MCF 10A (cell line): ENCODE data around the gene ACAP1. TPM values are rescaled to one million over a fixed set of nuclear protein-coding genes. Genes with fewer than 3 reads are reported as not detected.

Experiments
- BruUV-seq: library from RNA; stranded (reverse); fragments of 400-500 nt; replicated peaks from 2 replicates; lab custom pipeline; 2021; lab: Mats Ljungman, UMichigan
- CTCF ChIA-PET: fragments of 300-600 bp; sonication (Branson Sonifier 250); formaldehyde crosslinking; extraction: SDS; loops from one replicate; lab custom pipeline; 2021; ENCODE audit warnings: antibody characterized with exemption, inconsistent platforms; lab: Yijun Ruan, JAX
- POLR2A ChIA-PET: fragments of 300-600, 350-650 bp; sonication (Branson Sonifier 250); formaldehyde crosslinking; extraction: SDS; loops from one replicate; lab custom pipeline; 2020; ENCODE audit warnings: antibody characterized with exemption, inconsistent platforms; lab: Yijun Ruan, JAX
- DNase-seq: peaks from one replicate; pipeline ENCODE4 v3.0.0-alpha.2; 2018; ENCODE audit not compliant: unreplicated experiment
- H3K27ac Mint-ChIP-seq: one replicate; pipeline ENCODE4 v1.8.0; 2022; ENCODE audit warnings: mild to moderate bottlenecking, low read depth, mixed read lengths; ENCODE audit not compliant: unreplicated experiment
- H3K27me3 Mint-ChIP-seq: one replicate; pipeline ENCODE4 v1.8.0; 2022; ENCODE audit warnings: mixed read lengths; ENCODE audit not compliant: insufficient read depth, unreplicated experiment
- H3K36me3 Mint-ChIP-seq: one replicate; pipeline ENCODE4 v1.8.0; 2022; ENCODE audit warnings: mild to moderate bottlenecking, moderate library complexity, mixed read lengths; ENCODE audit not compliant: insufficient read depth, unreplicated experiment
- H3K4me1 Mint-ChIP-seq: one replicate; pipeline ENCODE4 v1.8.0; 2022; ENCODE audit warnings: mixed read lengths; ENCODE audit not compliant: insufficient read depth, unreplicated experiment
- H3K4me3 Mint-ChIP-seq: one replicate; pipeline ENCODE4 v1.8.0; 2022; ENCODE audit warnings: mild to moderate bottlenecking, moderate library complexity, mixed read lengths; ENCODE audit not compliant: unreplicated experiment
- H3K9me3 Mint-ChIP-seq: one replicate; pipeline ENCODE4 v1.8.0; 2022; ENCODE audit warnings: mixed read lengths; ENCODE audit not compliant: unreplicated experiment
- CTCF ChIP-seq: fragments of 200-600 bp; IDR thresholded peaks from one replicate; pipeline ENCODE4 v1.8.0; 2022; ENCODE audit warnings: antibody characterized with exemption, mild to moderate bottlenecking; ENCODE audit not compliant: unreplicated experiment
- intact Hi-C: fragments of 100-400 bp; cut with micrococcal nuclease; formaldehyde crosslinking; loops from 2 replicates; pipeline ENCODE4 v1.14.1; 2022
- total RNA-seq: library from RNA; stranded (reverse); gene quantifications from 2 replicates; pipeline ENCODE4 v1.2.3, GENCODE V29; 2022

Gene ACAP1
- total RNA-seq, 1 experiment from 2014 or later, result 4.9 TPM

GRCh38 chr17:7355573-7355972 lies 19.2 kb downstream of the ACAP1 start:
- BruUV-seq, result no TSS peak
- Mint-ChIP-seq H3K27ac (peak overlapping the region; percentile 12), H3K36me3 (peaks cover 14% of the 10 kb centered on the region), H3K4me1 (peaks cover 11% of the 10 kb centered on the region), H3K4me3 (no peak overlapping the region), H3K27me3 (no peaks in the 10 kb centered on the region), H3K9me3 (no peaks in the 10 kb centered on the region)
- no peak for DNase-seq
- intact Hi-C loops, result loop anchor here (2.0 to 10.0 kb wide), 2 partner anchors 25 to 329 kb away; partner anchors contain the start of genes TNK1, TP53 and WRAP53
- ChIA-PET CTCF (interaction anchor here (0.6 to 6.0 kb wide), 35 partner anchors 13 to 361 kb away, joined by 3 to 57 read pairs (median 4); partner anchors contain the start of genes GABARAP, PLSCR3, POLR2A and TMEM102), POLR2A (interaction anchor here (0.7 to 7.3 kb wide), 13 partner anchors 25 to 228 kb away, joined by 3 to 76 read pairs (median 4); partner anchors contain the start of genes MPDU1, NEURL4, PLSCR3 and POLR2A)
- no peak for TF ChIP-seq CTCF

- peak; percentile 88 for DNase-seq
- H3K27me3 Mint-ChIP-seq, result no peaks in the 10 kb centered on the region
- ChIA-PET CTCF (interaction anchor here (0.6 to 6.0 kb wide), 38 partner anchors 9 to 360 kb away, joined by 3 to 57 read pairs (median 4); partner anchors contain the start of genes GABARAP, PLSCR3, POLR2A and TMEM102), POLR2A (interaction anchor here (0.7 to 7.3 kb wide), 13 partner anchors 24 to 227 kb away, joined by 3 to 76 read pairs (median 4); partner anchors contain the start of genes MPDU1, NEURL4, PLSCR3 and POLR2A)
- intact Hi-C loops, result loop anchor here (1.0 to 10.0 kb wide), 4 partner anchors 49 to 329 kb away; partner anchors contain the start of genes SENP3, TMEM102, TMEM256 and TP53
- no peaks in the 10 kb centered on the region for H3K9me3 Mint-ChIP-seq
- H3K27ac Mint-ChIP-seq, result peak overlapping the region; percentile 12
- no TSS peak for BruUV-seq
- peaks cover 11% of the 10 kb centered on the region for H3K4me1 Mint-ChIP-seq
- no peak overlapping the region for H3K4me3 Mint-ChIP-seq
- peaks cover 11% of the 10 kb centered on the region for H3K36me3 Mint-ChIP-seq
- TF ChIP-seq CTCF, result peak; percentile 96
Measured at GRCh38 chr17:7356072-7356549, 19.8 kb downstream of the ACAP1 start.

GRCh38 chr17:7356756-7357155 lies 20.4 kb downstream of the ACAP1 start:
- Mint-ChIP-seq H3K27me3 (no peaks in the 10 kb centered on the region), H3K27ac (no peak overlapping the region), H3K4me1 (peaks cover 13% of the 10 kb centered on the region), H3K4me3 (no peak overlapping the region), H3K36me3 (peaks cover 7% of the 10 kb centered on the region), H3K9me3 (no peaks in the 10 kb centered on the region)
- no peak for TF ChIP-seq CTCF
- ChIA-PET POLR2A (interaction anchor here (1.0 to 3.8 kb wide), 5 partner anchors 23 to 128 kb away, joined by 3 to 24 read pairs (median 8); partner anchors contain the start of genes PLSCR3, POLR2A, TMEM256 and TNK1), CTCF (interaction anchor here (0.7 to 6.0 kb wide), 17 partner anchors 9 to 330 kb away, joined by 3 to 57 read pairs (median 5); partner anchors contain the start of genes PLSCR3, TMEM102, TNK1 and TP53)
- no peak for DNase-seq
- intact Hi-C loops, result loop anchor here (1.0 to 10.0 kb wide), 4 partner anchors 48 to 328 kb away; partner anchors contain the start of genes SENP3, TMEM102, TMEM256 and TP53
- BruUV-seq, result no TSS peak

- Mint-ChIP-seq H3K4me1 (peaks cover 19% of the 10 kb centered on the region), H3K27ac (no peak overlapping the region), H3K36me3 (peaks cover 7% of the 10 kb centered on the region), H3K27me3 (no peaks in the 10 kb centered on the region), H3K9me3 (no peaks in the 10 kb centered on the region), H3K4me3 (no peak overlapping the region)
- CTCF ChIA-PET, result interaction anchor here (0.8 to 6.0 kb wide), 5 partner anchors 8 to 79 kb away, joined by 4 to 57 read pairs (median 6); partner anchors contain the start of gene TMEM102
- TF ChIP-seq CTCF, result no peak
- BruUV-seq, result no TSS peak
- POLR2A ChIA-PET, result interaction anchor here (1.0 kb wide), 1 partner anchor 127 kb away, joined by 3 read pairs; the partner anchor contains the start of gene POLR2A
- DNase-seq, result no peak
- intact Hi-C loops, result loop anchor here (2.0 to 10.0 kb wide), 2 partner anchors 47 to 327 kb away; partner anchors contain the start of genes TMEM256, TP53 and WRAP53
Measured at GRCh38 chr17:7357381-7357780, 21.1 kb downstream of the ACAP1 start.
